KOPT-K1 (cell line): ENCODE data around the gene GOLGA8B.
"Not testable (repeated sequence)": the region's sequence is repeated elsewhere in the genome, so short reads cannot be mapped to it uniquely, and the experiment has no call there.

Experiments used
- H3K27ac ChIP-seq: fragments of 200-600 bp; sonication (generic); 2 replicates; pipeline ENCODE4 v1.5.1; 2016; ENCODE audit warnings: antibody characterized with exemption, mild to moderate bottlenecking, low read depth, low read length; ENCODE audit not compliant: poor library complexity, severe bottlenecking
- H3K36me3 ChIP-seq: fragments of 200-600 bp; sonication (generic); 2 replicates; pipeline ENCODE4 v1.5.1; 2017; ENCODE audit warnings: antibody characterized with exemption, mild to moderate bottlenecking, low read length, moderate library complexity; ENCODE audit not compliant: insufficient read depth
- H3K9me3 ChIP-seq: fragments of 200-600 bp; sonication (generic); 2 replicates; pipeline ENCODE4 v1.5.1; 2017; ENCODE audit warnings: antibody characterized with exemption, low read length, mild to moderate bottlenecking; ENCODE audit not compliant: insufficient read depth, poor library complexity, severe bottlenecking

GOLGA8B gene

DNA sequence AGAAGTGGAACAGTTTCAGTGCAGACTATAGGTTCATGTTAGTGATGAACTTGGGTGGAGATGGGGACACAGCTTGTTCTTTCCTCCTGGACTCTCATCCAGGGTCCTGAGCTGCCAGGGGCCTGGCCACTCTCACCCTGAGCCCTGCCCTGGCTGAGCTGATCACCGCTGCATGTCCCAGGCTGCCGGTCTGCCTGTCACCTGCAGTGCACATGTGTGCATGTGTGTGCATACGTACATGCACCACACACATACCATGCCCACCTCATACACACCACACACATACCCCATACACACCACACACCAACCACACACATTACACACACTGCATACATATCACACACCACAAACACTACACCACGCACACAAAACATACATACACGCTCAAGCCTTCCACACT, 29.3 kb downstream of the GOLGA8B start:
- H3K9me3 ChIP-seq, H3K27ac ChIP-seq, H3K36me3 ChIP-seq: not testable (repeated sequence)

DNA sequence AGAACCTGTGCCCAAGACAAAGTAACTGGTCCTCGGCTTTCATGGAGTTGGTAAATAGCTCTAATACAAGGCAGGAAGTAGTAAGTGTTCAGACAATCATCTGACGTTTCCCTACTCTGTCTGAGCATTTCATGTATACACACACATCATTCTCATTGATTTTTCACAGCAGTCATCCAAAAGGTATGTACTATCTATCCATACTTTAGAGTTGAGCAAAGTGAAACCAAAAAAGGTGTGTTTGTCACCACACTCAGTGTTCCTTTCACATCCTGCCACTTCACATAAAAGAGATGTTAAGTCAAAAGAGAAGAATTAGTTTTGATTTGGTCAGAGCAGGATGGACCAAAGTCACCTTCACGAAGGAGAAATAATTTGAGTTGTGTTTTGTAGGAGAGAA, 33.3 kb downstream of the GOLGA8B start:
- H3K36me3 ChIP-seq, H3K27ac ChIP-seq, H3K9me3 ChIP-seq: not testable (repeated sequence)

DNA sequence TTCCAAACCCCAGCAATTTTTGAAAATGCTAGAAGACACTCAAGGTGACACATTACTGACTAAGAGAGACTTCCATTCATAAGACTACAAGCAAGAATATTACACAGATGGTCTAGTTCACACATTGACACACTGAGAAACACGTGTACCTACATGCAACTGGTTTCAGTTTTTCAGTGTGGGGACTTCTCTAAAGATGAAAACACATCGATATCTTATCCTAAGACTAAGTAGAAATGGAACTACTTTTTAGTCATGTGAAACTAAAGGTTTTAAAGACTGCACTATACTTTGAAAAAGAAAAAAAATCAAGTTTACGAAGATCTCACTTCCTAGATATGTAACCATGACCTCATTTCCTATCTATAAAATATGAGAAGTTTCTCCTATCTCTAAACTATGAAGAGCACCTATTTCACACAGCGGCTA, 34.1 kb downstream of the GOLGA8B start:
- H3K27ac ChIP-seq, H3K36me3 ChIP-seq, H3K9me3 ChIP-seq: not testable (repeated sequence)

DNA sequence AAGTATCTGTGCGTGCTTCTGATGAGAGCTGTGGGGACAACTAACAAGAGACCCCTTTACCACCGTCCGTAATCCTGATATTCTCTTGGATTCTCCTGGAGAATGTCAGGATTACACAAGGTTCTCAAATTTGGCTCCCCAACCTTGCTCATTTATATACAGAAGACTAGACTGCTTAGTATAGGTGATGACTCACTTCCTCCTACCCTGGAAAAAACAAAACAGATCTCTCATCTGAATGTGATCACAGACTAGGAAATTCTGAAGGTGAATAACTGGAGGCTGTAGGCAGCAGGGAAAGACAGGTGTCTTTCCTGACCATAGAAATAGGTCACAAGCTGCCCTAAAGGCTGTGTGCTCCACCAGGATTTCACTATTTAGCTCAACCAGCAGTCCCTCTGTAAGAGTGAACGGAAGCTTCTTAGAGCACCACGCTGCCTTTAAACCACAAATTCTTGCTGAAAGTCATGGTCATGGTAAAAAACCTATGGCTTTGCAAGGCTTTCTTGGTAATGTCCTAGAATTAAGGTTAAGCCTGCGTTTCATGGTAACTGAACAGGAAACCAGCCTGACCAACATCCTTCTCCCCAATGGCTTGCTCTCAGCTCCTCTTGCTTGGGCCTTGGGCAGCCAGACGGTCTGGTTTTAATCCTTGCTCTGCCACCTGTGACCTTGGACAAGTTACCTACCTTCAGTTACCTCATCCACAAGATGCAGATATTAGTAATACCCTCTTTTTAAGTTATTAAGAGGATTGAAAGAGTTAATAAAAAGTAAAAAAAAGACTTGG, 39.4 kb downstream of the GOLGA8B start:
- H3K9me3 ChIP-seq, H3K36me3 ChIP-seq, H3K27ac ChIP-seq: not testable (repeated sequence)

DNA sequence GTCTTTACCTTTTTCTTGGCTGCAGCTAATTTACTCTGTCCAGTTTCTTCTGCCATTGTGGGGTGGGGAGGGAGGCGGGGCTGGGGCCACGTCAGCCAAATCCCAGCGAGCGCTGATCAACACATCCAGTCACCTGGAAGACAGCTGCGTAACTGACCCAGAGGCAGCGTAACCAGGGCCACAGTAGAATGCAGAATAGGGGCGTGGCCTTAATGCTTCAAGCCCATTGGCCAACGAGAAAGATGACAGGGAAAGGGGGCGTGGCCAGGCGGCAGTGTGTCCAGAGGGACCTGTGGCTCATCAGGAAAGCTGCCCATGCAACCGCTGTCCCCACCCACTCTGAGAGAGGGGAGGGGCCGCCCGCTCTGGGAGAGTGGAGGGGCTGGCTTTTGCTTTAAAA, 47.6 kb downstream of the GOLGA8B start:
- H3K27ac ChIP-seq, H3K36me3 ChIP-seq, H3K9me3 ChIP-seq: not testable (repeated sequence)
